ENCODE measurements around the gene CNKSR3. TPM values are rescaled to one million over a fixed set of nuclear protein-coding genes. Genes with fewer than 3 reads are reported as not detected.
"Not testable (repeated sequence)": the region's sequence is repeated elsewhere in the genome, so short reads cannot be mapped to it uniquely, and the experiment has no call there.

Gene CNKSR3
- total and polyA plus RNA-seq, 5 donors: 7.9 to 21.1 (median 18.1) TPM

GRCh38 chr6:154528310-154528915, 17.9 kb upstream of the CNKSR3 start:
- DNase-seq (no peak), ATAC-seq (no peak)
- intact Hi-C loops (cut with DNase I): no loop called here
- 81% methylated on average over 3 of the region's 3 CpGs for WGBS
- no peak overlapping the region for H3K4me3 ChIP-seq (ENCODE audit: low read length)
- no peaks in the 10 kb centered on the region for H3K27me3 ChIP-seq (ENCODE audit: control insufficient read depth, insufficient read depth)
- no peak overlapping the region for H3K27ac ChIP-seq (ENCODE audit: low read length)
- H3K4me1 ChIP-seq (ENCODE audit: control insufficient read depth, insufficient read depth, low read length): no peaks in the 10 kb centered on the region
- no peaks in the 10 kb centered on the region for H3K9me3 ChIP-seq (ENCODE audit: control insufficient read depth, low read length)

GRCh38 chr6:154526996-154527395, 16.5 kb upstream of the CNKSR3 start:
- H3K4me1 ChIP-seq (ENCODE audit: control insufficient read depth, insufficient read depth, low read length): no peaks in the 10 kb centered on the region
- DNase-seq (no peak), ATAC-seq (no peak)
- H3K27me3 ChIP-seq (ENCODE audit: control insufficient read depth, insufficient read depth): no peaks in the 10 kb centered on the region
- H3K4me3 ChIP-seq (ENCODE audit: low read length): no peak overlapping the region
- H3K9me3 ChIP-seq (ENCODE audit: control insufficient read depth, low read length): no peaks in the 10 kb centered on the region
- WGBS: 80% methylated on average over 1 of the region's 1 CpG
- no peak overlapping the region for H3K27ac ChIP-seq (ENCODE audit: low read length)
- intact Hi-C loops (cut with DNase I): no loop called here

GRCh38 chr6:154522576-154522975, 12.1 kb upstream of the CNKSR3 start:
- no peaks in the 10 kb centered on the region for H3K27me3 ChIP-seq (ENCODE audit: control insufficient read depth, insufficient read depth)
- DNase-seq (no peak), ATAC-seq (no peak)
- WGBS: 73% methylated on average over 4 of the region's 4 CpGs
- no peaks in the 10 kb centered on the region for H3K9me3 ChIP-seq (ENCODE audit: control insufficient read depth, low read length)
- H3K27ac ChIP-seq (ENCODE audit: low read length): no peak overlapping the region
- H3K4me1 ChIP-seq (ENCODE audit: control insufficient read depth, insufficient read depth, low read length): no peaks in the 10 kb centered on the region
- H3K4me3 ChIP-seq (ENCODE audit: low read length): no peak overlapping the region
- intact Hi-C loops (cut with DNase I): no loop called here

- H3K27ac ChIP-seq (ENCODE audit: low read length): no peak overlapping the region
- no peaks in the 10 kb centered on the region for H3K27me3 ChIP-seq (ENCODE audit: control insufficient read depth, insufficient read depth)
- ATAC-seq (no peak), DNase-seq (no peak)
- no peaks in the 10 kb centered on the region for H3K9me3 ChIP-seq (ENCODE audit: control insufficient read depth, low read length)
- no peak overlapping the region for H3K4me3 ChIP-seq (ENCODE audit: low read length)
- no peaks in the 10 kb centered on the region for H3K4me1 ChIP-seq (ENCODE audit: control insufficient read depth, insufficient read depth, low read length)
- WGBS: 91% methylated on average over 7 of the region's 7 CpGs
- intact Hi-C loops (cut with DNase I): no loop called here
Observed at GRCh38 chr6:154521412-154521811, 10.9 kb upstream of the CNKSR3 start.

- Histone ChIP-seq H3K27ac (ENCODE audit: low read length) (no peak overlapping the region), H3K4me3 (ENCODE audit: low read length) (no peak overlapping the region), H3K4me1 (ENCODE audit: control insufficient read depth, insufficient read depth, low read length) (peaks cover 3% of the 10 kb centered on the region), H3K27me3 (ENCODE audit: control insufficient read depth, insufficient read depth) (no peaks in the 10 kb centered on the region), H3K9me3 (ENCODE audit: control insufficient read depth, low read length) (no peaks in the 10 kb centered on the region)
- WGBS: 37% methylated on average over 5 of the region's 5 CpGs
- ATAC-seq (no peak), DNase-seq (no peak)
- intact Hi-C loops (cut with DNase I): no loop called here
Observed at GRCh38 chr6:154520280-154520679, 9.8 kb upstream of the CNKSR3 start.

- Histone ChIP-seq H3K4me1 (ENCODE audit: control insufficient read depth, insufficient read depth, low read length) (peaks cover 3% of the 10 kb centered on the region), H3K27ac (ENCODE audit: low read length) (no peak overlapping the region), H3K9me3 (ENCODE audit: control insufficient read depth, low read length) (no peaks in the 10 kb centered on the region), H3K4me3 (ENCODE audit: low read length) (no peak overlapping the region), H3K27me3 (ENCODE audit: control insufficient read depth, insufficient read depth) (no peaks in the 10 kb centered on the region)
- intact Hi-C loops (cut with DNase I): no loop called here
- no peak for ATAC-seq
- WGBS: 91% methylated on average over 6 of the region's 6 CpGs
- DNase-seq: no peak
Observed at GRCh38 chr6:154518396-154518795, 7.9 kb upstream of the CNKSR3 start.

- peak in 1 of 2 donors; percentile 12 for ATAC-seq
- Histone ChIP-seq H3K4me3 (ENCODE audit: low read length) (peak overlapping the region; percentile 32), H3K27me3 (ENCODE audit: control insufficient read depth, insufficient read depth) (no peaks in the 10 kb centered on the region), H3K9me3 (ENCODE audit: control insufficient read depth, low read length) (no peaks in the 10 kb centered on the region), H3K4me1 (ENCODE audit: control insufficient read depth, insufficient read depth, low read length) (peaks cover 3% of the 10 kb centered on the region), H3K27ac (ENCODE audit: low read length) (peak overlapping the region; percentile 45)
- WGBS: 82% methylated on average over 5 of the region's 5 CpGs
- no peak for DNase-seq
- intact Hi-C loops (cut with DNase I): no loop called here
Observed at GRCh38 chr6:154516276-154516675, 5.8 kb upstream of the CNKSR3 start.

- H3K9me3 ChIP-seq (ENCODE audit: control insufficient read depth, low read length): no peaks in the 10 kb centered on the region
- intact Hi-C loops (cut with DNase I): no loop called here
- ATAC-seq (peak; percentile 32 to 34), DNase-seq (no peak)
- WGBS: 34% methylated on average over 7 of the region's 7 CpGs
- no peaks in the 10 kb centered on the region for H3K27me3 ChIP-seq (ENCODE audit: control insufficient read depth, insufficient read depth)
- H3K27ac ChIP-seq (ENCODE audit: low read length): peak overlapping the region; percentile 45
- H3K4me1 ChIP-seq (ENCODE audit: control insufficient read depth, insufficient read depth, low read length): peaks cover 3% of the 10 kb centered on the region
- H3K4me3 ChIP-seq (ENCODE audit: low read length): peak overlapping the region; percentile 32
Observed at GRCh38 chr6:154515826-154516225, 5.3 kb upstream of the CNKSR3 start.

- H3K9me3 ChIP-seq (ENCODE audit: control insufficient read depth, low read length); ATAC-seq; intact Hi-C loops (cut with DNase I); H3K27ac ChIP-seq (ENCODE audit: low read length); H3K4me1 ChIP-seq (ENCODE audit: control insufficient read depth, insufficient read depth, low read length); DNase-seq; H3K4me3 ChIP-seq (ENCODE audit: low read length); H3K27me3 ChIP-seq (ENCODE audit: control insufficient read depth, insufficient read depth): not testable (repeated sequence)
- whole genome bisulfite sequencing: 95% methylated on average over 3 of the region's 3 CpGs
Observed at GRCh38 chr6:154515076-154515475, 4.6 kb upstream of the CNKSR3 start.

- Histone ChIP-seq H3K27me3 (ENCODE audit: control insufficient read depth, insufficient read depth) (no peaks in the 10 kb centered on the region), H3K4me3 (ENCODE audit: low read length) (no peak overlapping the region), H3K27ac (ENCODE audit: low read length) (no peak overlapping the region), H3K4me1 (ENCODE audit: control insufficient read depth, insufficient read depth, low read length) (peaks cover 3% of the 10 kb centered on the region), H3K9me3 (ENCODE audit: control insufficient read depth, low read length) (no peaks in the 10 kb centered on the region)
- intact Hi-C loops (cut with DNase I): no loop called here
- ATAC-seq (no peak), DNase-seq (no peak)
- WGBS: 85% methylated on average over 3 of the region's 3 CpGs
Observed at GRCh38 chr6:154514481-154514880, 4.0 kb upstream of the CNKSR3 start.

GRCh38 chr6:154513601-154514320, 3.3 kb upstream of the CNKSR3 start:
- no peak for ATAC-seq
- intact Hi-C loops (cut with DNase I): no loop called here
- peaks cover 3% of the 10 kb centered on the region for H3K4me1 ChIP-seq (ENCODE audit: control insufficient read depth, insufficient read depth, low read length)
- H3K9me3 ChIP-seq (ENCODE audit: control insufficient read depth, low read length): no peaks in the 10 kb centered on the region
- DNase-seq: no peak
- no peak overlapping the region for H3K4me3 ChIP-seq (ENCODE audit: low read length)
- 51% methylated on average over 5 of the region's 5 CpGs for WGBS
- H3K27ac ChIP-seq (ENCODE audit: low read length): no peak overlapping the region
- H3K27me3 ChIP-seq (ENCODE audit: control insufficient read depth, insufficient read depth): no peaks in the 10 kb centered on the region
